ENCODE data around the gene FOXN3.
"Not testable (repeated sequence)": the region's sequence is repeated elsewhere in the genome, so short reads cannot be mapped to it uniquely, and the experiment has no call there.

The FOXN3 gene

DNA sequence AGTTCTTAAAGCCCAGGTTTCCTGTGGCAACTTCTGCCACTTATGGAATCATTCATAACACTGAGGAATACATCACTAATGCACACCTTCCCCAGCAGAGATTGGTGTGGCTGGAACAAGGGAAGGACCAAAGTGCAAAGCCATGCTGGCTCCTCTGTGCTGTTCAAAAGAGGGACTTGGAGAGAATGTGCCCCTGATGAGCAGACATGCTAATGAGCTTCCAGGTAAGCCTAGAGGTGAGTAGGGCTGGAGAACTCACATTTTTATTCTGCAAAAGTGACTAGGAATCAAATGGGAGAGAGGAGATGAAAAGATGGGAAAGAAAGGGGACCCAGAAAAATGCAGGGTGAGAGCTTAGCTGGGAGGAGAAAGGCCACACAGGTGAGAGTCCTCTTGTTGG lies 302.9 kb downstream of the FOXN3 start:
- Histone ChIP-seq H3K9me2 (replicated peaks; ENCODE audit: low read depth, low read length) (no peaks in the 10 kb centered on the region), H3K36me3 (ENCODE audit: insufficient read depth, low read length) (no peaks in the 10 kb centered on the region), H3K27me3 (ENCODE audit: insufficient read depth, low read length, poor library complexity, severe bottlenecking) (no peaks in the 10 kb centered on the region), H3F3A (ENCODE audit: low read depth) (no peaks in the 10 kb centered on the region), H3K4me3 (ENCODE audit: low read length, poor library complexity, severe bottlenecking) (no peak overlapping the region), H3K4me1 (ENCODE audit: insufficient read depth, low read length, poor library complexity, severe bottlenecking) (no peaks in the 10 kb centered on the region), H4K20me1 (ENCODE audit: insufficient read depth, low read length, poor library complexity, severe bottlenecking) (no peaks in the 10 kb centered on the region), H3K4me2 (ENCODE audit: low read depth, low read length, poor library complexity, severe bottlenecking) (no peak overlapping the region), H3K79me2 (ENCODE audit: insufficient read depth, low read length) (no peaks in the 10 kb centered on the region), H2AFZ (ENCODE audit: low read length) (no peak overlapping the region), H3K9ac (ENCODE audit: low read depth, low read length, poor library complexity, severe bottlenecking) (no peak overlapping the region), H3K9me3 (ENCODE audit: insufficient read depth, low read depth, low read length) (no peaks in the 10 kb centered on the region)
- TF ChIP-seq, protein P1, sequence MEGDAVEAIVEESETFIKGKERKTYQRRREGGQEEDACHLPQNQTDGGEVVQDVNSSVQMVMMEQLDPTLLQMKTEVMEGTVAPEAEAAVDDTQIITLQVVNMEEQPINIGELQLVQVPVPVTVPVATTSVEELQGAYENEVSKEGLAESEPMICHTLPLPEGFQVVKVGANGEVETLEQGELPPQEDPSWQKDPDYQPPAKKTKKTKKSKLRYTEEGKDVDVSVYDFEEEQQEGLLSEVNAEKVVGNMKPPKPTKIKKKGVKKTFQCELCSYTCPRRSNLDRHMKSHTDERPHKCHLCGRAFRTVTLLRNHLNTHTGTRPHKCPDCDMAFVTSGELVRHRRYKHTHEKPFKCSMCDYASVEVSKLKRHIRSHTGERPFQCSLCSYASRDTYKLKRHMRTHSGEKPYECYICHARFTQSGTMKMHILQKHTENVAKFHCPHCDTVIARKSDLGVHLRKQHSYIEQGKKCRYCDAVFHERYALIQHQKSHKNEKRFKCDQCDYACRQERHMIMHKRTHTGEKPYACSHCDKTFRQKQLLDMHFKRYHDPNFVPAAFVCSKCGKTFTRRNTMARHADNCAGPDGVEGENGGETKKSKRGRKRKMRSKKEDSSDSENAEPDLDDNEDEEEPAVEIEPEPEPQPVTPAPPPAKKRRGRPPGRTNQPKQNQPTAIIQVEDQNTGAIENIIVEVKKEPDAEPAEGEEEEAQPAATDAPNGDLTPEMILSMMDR (conservative IDR thresholded peaks at IDR 0.05; ENCODE audit: low read length), result no peak
- TF ChIP-seq EZH2phosphoT487 (IDR thresholded peaks at IDR 0.05; ENCODE audit: borderline replicate concordance), result no peak

DNA sequence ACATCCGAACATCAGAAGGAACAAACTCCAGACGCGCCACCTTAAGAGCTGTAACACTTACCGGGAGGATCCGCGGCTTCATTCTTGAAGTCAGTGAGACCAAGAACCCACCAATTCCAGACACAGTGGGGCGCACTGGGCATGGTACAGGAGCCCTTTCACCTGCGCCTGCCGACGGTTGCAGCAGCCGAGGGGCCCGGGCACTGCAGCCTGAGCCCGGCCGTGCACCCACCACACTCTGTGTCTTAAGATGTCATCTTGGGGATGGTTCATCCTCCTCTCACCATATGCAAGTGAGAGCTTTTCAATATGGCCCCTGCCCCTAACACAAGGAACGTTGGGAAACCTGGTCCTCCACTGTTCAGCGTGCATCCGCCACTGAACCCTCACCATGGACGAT lies 304.3 kb downstream of the FOXN3 start:
- Histone ChIP-seq H3K9me2 (replicated peaks; ENCODE audit: low read depth, low read length) (no peaks in the 10 kb centered on the region), H3K27me3 (ENCODE audit: insufficient read depth, low read length, poor library complexity, severe bottlenecking) (no peaks in the 10 kb centered on the region), H3K9ac (ENCODE audit: low read depth, low read length, poor library complexity, severe bottlenecking) (no peak overlapping the region), H4K20me1 (ENCODE audit: insufficient read depth, low read length, poor library complexity, severe bottlenecking) (no peaks in the 10 kb centered on the region), H3K4me3 (ENCODE audit: low read length, poor library complexity, severe bottlenecking) (no peak overlapping the region), H3F3A (ENCODE audit: low read depth) (no peaks in the 10 kb centered on the region), H3K9me3 (ENCODE audit: insufficient read depth, low read depth, low read length) (no peaks in the 10 kb centered on the region), H3K4me1 (ENCODE audit: insufficient read depth, low read length, poor library complexity, severe bottlenecking) (no peaks in the 10 kb centered on the region), H3K79me2 (ENCODE audit: insufficient read depth, low read length) (no peaks in the 10 kb centered on the region), H3K4me2 (ENCODE audit: low read depth, low read length, poor library complexity, severe bottlenecking) (no peak overlapping the region), H3K36me3 (ENCODE audit: insufficient read depth, low read length) (no peaks in the 10 kb centered on the region), H2AFZ (ENCODE audit: low read length) (no peak overlapping the region)
- no peak for TF ChIP-seq EZH2phosphoT487 (IDR thresholded peaks at IDR 0.05; ENCODE audit: borderline replicate concordance)
- TF ChIP-seq, protein P1 (conservative IDR thresholded peaks at IDR 0.05; ENCODE audit: low read length), result no peak

DNA sequence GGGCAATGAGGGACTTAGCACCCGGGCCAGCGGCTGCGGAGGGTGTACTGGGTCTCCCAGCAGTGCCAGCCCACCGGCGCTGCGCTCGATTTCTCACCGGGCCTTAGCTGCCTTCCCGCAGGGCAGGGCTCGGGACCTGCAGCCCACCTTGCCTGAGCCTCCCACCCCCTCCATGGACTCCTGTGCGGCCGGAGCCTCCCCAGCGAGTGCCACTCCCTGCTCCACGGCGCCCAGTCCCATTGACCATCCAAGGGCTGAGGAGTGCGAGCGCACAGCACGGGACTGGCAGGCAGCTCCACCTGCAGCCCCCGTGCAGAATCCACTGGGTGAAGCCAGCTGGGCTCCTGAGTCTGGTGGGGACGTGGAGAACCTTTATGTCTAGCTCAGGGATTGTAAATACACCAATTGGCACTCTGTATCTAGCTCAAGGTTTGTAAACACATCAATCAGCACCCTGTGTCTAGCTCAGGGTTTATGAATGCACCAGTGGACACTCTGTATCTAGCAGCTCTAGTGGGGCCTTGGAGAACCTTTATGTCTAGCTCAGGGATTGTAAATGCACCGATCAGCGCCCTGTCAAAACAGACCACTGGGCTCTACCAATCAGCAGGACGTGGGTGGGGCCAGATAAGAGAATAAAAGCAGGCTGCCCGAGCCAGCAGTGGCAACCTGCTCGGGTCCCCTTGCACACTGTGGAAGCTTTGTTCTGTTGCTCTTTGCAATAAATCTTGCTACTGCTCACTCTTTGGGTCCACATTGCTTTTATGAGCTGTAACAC lies 305.1 kb downstream of the FOXN3 start:
- not testable (repeated sequence) for H3K27me3 ChIP-seq (ENCODE audit: insufficient read depth, low read length, poor library complexity, severe bottlenecking); H3K9me3 ChIP-seq (ENCODE audit: insufficient read depth, low read depth, low read length); H3K4me1 ChIP-seq (ENCODE audit: insufficient read depth, low read length, poor library complexity, severe bottlenecking); H3K79me2 ChIP-seq (ENCODE audit: insufficient read depth, low read length); H2AFZ ChIP-seq (ENCODE audit: low read length); H3K4me3 ChIP-seq (ENCODE audit: low read length, poor library complexity, severe bottlenecking); H3K9me2 ChIP-seq (replicated peaks; ENCODE audit: low read depth, low read length); H3K9ac ChIP-seq (ENCODE audit: low read depth, low read length, poor library complexity, severe bottlenecking); H3K36me3 ChIP-seq (ENCODE audit: insufficient read depth, low read length); H4K20me1 ChIP-seq (ENCODE audit: insufficient read depth, low read length, poor library complexity, severe bottlenecking); H3K4me2 ChIP-seq (ENCODE audit: low read depth, low read length, poor library complexity, severe bottlenecking); H3F3A ChIP-seq (ENCODE audit: low read depth)

DNA sequence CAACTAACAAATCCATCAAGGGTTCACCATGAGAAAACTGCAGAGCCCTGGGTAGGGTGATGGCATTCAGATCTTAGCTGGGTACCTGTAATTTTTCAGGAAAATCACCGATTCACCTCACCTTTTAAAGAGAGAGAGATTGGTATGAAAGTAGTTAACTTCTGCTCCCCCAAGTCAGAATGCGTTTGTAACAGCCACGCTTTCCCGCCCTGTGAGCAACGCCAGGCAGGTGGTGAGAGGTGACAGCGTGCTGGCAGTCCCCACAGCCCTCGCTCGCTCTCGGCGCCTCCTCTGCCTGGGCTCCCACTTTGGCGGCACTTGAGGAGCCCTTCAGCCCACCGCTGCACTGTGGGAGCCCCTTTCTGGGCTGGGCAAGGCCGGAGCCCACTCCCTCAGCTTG lies 305.8 kb downstream of the FOXN3 start:
- H3K4me2 ChIP-seq (ENCODE audit: low read depth, low read length, poor library complexity, severe bottlenecking); H3K4me3 ChIP-seq (ENCODE audit: low read length, poor library complexity, severe bottlenecking); H3K9ac ChIP-seq (ENCODE audit: low read depth, low read length, poor library complexity, severe bottlenecking); H2AFZ ChIP-seq (ENCODE audit: low read length); H4K20me1 ChIP-seq (ENCODE audit: insufficient read depth, low read length, poor library complexity, severe bottlenecking); H3K27me3 ChIP-seq (ENCODE audit: insufficient read depth, low read length, poor library complexity, severe bottlenecking); H3K4me1 ChIP-seq (ENCODE audit: insufficient read depth, low read length, poor library complexity, severe bottlenecking); H3K79me2 ChIP-seq (ENCODE audit: insufficient read depth, low read length); H3K9me2 ChIP-seq (replicated peaks; ENCODE audit: low read depth, low read length); H3F3A ChIP-seq (ENCODE audit: low read depth); H3K9me3 ChIP-seq (ENCODE audit: insufficient read depth, low read depth, low read length); H3K36me3 ChIP-seq (ENCODE audit: insufficient read depth, low read length): not testable (repeated sequence)
